ENCODE data around the gene FAM151A.

The FAM151A gene

DNA sequence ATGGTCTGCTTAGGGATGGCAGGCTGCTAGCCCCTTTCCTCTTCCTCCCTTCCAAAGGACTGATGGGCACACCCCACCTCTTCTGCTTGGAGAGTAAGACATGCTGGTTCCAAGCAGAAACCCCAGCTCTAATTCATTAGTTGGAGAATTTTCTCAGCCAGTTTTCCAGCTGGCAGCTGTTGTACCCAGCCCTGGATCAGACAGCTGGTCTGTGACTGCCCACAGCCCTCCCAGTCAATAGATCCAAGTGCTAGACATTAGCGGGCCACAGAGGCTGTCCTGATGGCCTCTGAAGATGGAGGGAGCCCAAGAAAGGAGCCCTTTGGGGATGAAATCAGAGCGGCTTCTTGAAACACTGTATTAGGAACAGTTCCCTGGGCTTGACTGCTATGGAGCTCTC is 39.5 kb downstream of the FAM151A start:
- Histone ChIP-seq H3K27me3 (replicated peaks; ENCODE audit: control insufficient read depth, insufficient read depth, low read length) (no peaks in the 10 kb centered on the region; the same call in 1 of the 2 replicates), H3K36me3 (ENCODE audit: control insufficient read depth, insufficient read depth, low read length) (no peaks in the 10 kb centered on the region), H3K4me3 (replicated peaks; ENCODE audit: low read depth, low read length) (no peak overlapping the region)
- TF ChIP-seq, protein P1, sequence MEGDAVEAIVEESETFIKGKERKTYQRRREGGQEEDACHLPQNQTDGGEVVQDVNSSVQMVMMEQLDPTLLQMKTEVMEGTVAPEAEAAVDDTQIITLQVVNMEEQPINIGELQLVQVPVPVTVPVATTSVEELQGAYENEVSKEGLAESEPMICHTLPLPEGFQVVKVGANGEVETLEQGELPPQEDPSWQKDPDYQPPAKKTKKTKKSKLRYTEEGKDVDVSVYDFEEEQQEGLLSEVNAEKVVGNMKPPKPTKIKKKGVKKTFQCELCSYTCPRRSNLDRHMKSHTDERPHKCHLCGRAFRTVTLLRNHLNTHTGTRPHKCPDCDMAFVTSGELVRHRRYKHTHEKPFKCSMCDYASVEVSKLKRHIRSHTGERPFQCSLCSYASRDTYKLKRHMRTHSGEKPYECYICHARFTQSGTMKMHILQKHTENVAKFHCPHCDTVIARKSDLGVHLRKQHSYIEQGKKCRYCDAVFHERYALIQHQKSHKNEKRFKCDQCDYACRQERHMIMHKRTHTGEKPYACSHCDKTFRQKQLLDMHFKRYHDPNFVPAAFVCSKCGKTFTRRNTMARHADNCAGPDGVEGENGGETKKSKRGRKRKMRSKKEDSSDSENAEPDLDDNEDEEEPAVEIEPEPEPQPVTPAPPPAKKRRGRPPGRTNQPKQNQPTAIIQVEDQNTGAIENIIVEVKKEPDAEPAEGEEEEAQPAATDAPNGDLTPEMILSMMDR (IDR thresholded peaks at IDR 0.05; ENCODE audit: insufficient read depth, low read length, poor library complexity, severe bottlenecking), result no peak
- no peak for DNase-seq (ENCODE audit: extremely low read depth, insufficient read length)

DNA sequence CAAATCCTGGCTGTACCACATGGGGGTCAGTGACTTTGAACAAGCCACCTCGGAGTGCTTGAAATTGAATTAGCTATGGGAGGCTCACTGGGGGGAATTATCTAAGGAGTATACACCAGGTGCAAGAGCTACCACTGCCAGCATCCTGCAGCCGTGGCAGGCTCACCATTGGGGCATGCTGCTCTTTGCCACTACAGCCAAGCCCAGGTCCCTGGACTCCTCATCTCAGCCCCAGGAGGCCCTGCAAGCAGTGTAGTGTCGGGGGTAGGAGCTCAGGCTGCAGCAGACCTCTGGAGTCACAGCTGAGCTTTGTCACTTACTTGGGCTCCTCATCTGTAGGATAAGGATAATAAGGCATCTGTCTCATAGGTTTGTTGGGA is 40.0 kb downstream of the FAM151A start:
- no peak overlapping the region for H3K4me3 ChIP-seq (replicated peaks; ENCODE audit: low read depth, low read length)
- no peaks in the 10 kb centered on the region; the same call in 1 of the 2 replicates for H3K27me3 ChIP-seq (replicated peaks; ENCODE audit: control insufficient read depth, insufficient read depth, low read length)
- DNase-seq (ENCODE audit: extremely low read depth, insufficient read length), result no peak
- no peaks in the 10 kb centered on the region for H3K36me3 ChIP-seq (ENCODE audit: control insufficient read depth, insufficient read depth, low read length)
- TF ChIP-seq, protein P1 (IDR thresholded peaks at IDR 0.05; ENCODE audit: insufficient read depth, low read length, poor library complexity, severe bottlenecking), result no peak

DNA sequence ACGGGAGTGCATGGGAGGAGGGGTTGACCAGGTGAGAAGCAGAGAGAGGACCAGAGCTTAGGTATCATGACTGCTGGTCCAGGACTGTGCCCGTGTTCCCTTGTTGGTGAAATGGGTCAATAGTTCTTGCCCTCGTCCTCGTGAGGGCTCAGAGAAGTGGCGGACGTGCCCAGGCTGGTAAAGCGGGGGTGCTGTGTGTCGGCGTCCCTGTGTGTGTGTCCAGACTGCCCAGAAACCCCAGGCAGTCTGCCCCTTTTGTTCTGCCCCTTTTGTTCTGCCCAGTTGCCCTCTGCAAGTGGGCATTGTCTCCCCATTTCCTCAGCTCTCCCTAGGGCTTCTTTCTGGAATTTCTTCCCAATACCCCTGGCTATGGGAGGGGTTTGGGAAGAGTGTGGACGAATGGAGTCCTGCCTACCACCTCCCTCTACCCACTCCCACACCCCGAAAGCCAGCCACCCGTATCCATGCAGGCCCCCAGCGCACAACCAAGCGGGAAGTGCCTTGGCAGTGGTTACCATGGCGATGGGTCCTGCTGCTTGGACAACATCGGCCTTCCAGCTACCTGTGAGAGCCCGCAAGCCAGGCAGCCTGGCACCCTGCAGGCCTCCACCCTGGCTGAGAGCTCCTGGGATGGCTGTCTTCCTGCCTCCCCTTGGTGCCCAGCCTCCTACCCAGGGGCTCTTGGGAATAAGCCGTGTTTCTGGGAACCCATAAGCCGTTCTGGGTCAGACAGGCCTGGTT is 40.6 kb downstream of the FAM151A start:
- TF ChIP-seq, protein P1 (IDR thresholded peaks at IDR 0.05; ENCODE audit: insufficient read depth, low read length, poor library complexity, severe bottlenecking), result no peak
- DNase-seq (ENCODE audit: extremely low read depth, insufficient read length), result no peak
- H3K4me3 ChIP-seq (replicated peaks; ENCODE audit: low read depth, low read length), result no peak overlapping the region
- no peaks in the 10 kb centered on the region for H3K36me3 ChIP-seq (ENCODE audit: control insufficient read depth, insufficient read depth, low read length)
- H3K27me3 ChIP-seq (replicated peaks; ENCODE audit: control insufficient read depth, insufficient read depth, low read length), result no peaks in the 10 kb centered on the region; the same call in 1 of the 2 replicates

DNA sequence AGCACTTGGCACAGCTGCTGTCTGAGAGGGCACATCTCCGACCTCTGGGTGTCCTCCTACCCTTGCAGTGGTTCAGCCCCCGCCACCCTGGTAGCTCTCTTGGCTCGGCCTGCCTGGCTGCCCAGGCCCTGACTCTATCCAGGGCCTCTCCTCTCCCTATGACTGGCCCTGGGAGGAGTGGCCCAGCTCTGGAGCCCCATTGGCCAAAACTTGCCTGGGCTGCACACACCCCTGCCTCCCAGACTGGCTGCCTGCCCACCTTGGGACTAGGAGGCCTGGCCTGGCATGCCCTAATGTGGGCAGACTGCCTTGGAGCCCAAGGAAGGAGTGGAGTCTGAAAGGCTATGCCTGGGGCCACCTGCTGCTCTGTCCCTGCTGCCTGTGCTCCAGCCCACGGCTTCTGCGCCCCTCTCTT is 41.7 kb downstream of the FAM151A start:
- TF ChIP-seq, protein P1 (IDR thresholded peaks at IDR 0.05; ENCODE audit: insufficient read depth, low read length, poor library complexity, severe bottlenecking), result no peak
- DNase-seq (ENCODE audit: extremely low read depth, insufficient read length), result no peak
- Histone ChIP-seq H3K36me3 (ENCODE audit: control insufficient read depth, insufficient read depth, low read length) (no peaks in the 10 kb centered on the region), H3K27me3 (replicated peaks; ENCODE audit: control insufficient read depth, insufficient read depth, low read length) (no peaks in the 10 kb centered on the region; the same call in 1 of the 2 replicates), H3K4me3 (replicated peaks; ENCODE audit: low read depth, low read length) (no peak overlapping the region)

DNA sequence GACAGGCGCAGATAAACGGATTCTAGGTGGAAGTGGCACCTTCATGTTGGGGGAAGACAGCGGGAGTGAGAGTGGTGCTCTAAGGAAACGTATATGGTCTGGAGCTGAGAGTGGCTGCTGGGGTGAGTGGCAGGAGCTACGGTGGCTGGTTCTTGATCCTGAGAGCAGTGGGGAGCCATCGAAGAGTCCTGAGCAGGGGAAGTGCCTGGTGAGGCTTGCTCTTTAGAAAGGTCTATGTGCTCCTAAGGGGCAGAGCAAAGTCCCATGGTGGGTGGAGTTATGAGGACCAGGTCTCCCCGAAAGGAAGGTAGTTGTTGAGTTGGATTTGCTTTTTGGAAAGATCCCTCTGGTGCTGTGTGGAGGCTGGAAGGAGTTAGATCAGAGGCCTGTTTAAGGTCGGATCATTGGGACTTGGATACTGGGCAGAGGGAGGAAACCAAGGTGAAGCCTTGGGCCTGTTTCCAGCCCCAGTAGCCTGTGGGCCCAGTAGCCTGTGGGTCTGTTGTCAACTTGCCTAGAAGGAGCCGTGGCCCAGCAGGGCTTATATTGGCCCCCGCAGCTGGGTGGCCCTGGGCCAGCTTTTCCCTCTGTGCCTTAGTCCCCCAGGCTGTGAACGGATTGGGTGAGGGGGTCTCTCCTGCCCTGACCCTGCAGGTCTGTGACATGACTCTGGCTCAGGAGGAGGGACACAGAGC is 42.3 kb downstream of the FAM151A start:
- TF ChIP-seq, protein P1 (IDR thresholded peaks at IDR 0.05; ENCODE audit: insufficient read depth, low read length, poor library complexity, severe bottlenecking), result no peak
- Histone ChIP-seq H3K27me3 (replicated peaks; ENCODE audit: control insufficient read depth, insufficient read depth, low read length) (no peaks in the 10 kb centered on the region; the same call in 1 of the 2 replicates), H3K4me3 (replicated peaks; ENCODE audit: low read depth, low read length) (no peak overlapping the region), H3K36me3 (ENCODE audit: control insufficient read depth, insufficient read depth, low read length) (no peaks in the 10 kb centered on the region)
- no peak for DNase-seq (ENCODE audit: extremely low read depth, insufficient read length)
